NCI-H460 (cell line): ENCODE data around the gene ZPBP. TPM values are rescaled to one million over a fixed set of nuclear protein-coding genes. Genes with fewer than 3 reads are reported as not detected.
"Not testable (repeated sequence)": the region's sequence is repeated elsewhere in the genome, so short reads cannot be mapped to it uniquely, and the experiment has no call there.

ENCODE experiments used
- DNase-seq: peaks from one replicate; pipeline ENCODE4 v3.0.0-alpha.2; 2016; ENCODE audit warnings: low read depth; ENCODE audit errors: extremely low read depth
- total RNA-seq: library from RNA; depleted of rRNA; stranded (reverse); fragments of >200 nt; shearing (Covaris generic); gene quantifications from 2 replicates; pipeline ENCODE4 v1.2.3, GENCODE V29; 2014

Gene ZPBP
- total RNA-seq, 1 experiment from 2014 or later, result not detected

- no peak for DNase-seq
Measured at GRCh38 chr7:50056131-50056530, 36.9 kb downstream of the ZPBP start.

GRCh38 chr7:50047716-50048115 lies 45.3 kb downstream of the ZPBP start:
- no peak for DNase-seq

DNA sequence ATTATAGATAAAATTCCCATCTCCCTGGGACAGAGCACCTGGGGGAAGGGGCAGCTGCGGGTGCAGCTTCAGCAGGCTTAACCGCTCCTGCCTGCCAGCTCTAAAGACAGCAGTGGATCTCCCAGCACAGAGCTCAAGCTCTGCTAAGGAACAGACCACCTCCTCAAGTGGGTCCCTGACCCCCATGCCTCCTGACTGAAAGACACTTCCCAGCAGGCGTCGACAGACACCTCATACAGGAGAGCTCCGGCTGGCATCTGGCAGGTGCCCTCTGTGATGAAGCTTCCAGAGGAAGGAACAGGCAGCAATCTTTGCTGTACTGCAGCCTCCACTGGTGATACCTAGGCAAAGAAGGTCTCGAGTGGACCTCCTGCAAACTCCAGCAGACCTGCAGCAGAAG lies 51.9 kb downstream of the ZPBP start:
- not testable (repeated sequence) for DNase-seq

GRCh38 chr7:50037086-50037485 lies 56.0 kb downstream of the ZPBP start:
- no peak for DNase-seq

- DNase-seq, result no peak
Measured at GRCh38 chr7:50022991-50023390, 70.1 kb downstream of the ZPBP start.

GRCh38 chr7:50022451-50022850 lies 70.6 kb downstream of the ZPBP start:
- no peak for DNase-seq

GRCh38 chr7:49995681-49996080 lies 97.4 kb downstream of the ZPBP start:
- no peak for DNase-seq

GRCh38 chr7:49986191-49986590 lies 106.9 kb downstream of the ZPBP start:
- no peak for DNase-seq

DNA sequence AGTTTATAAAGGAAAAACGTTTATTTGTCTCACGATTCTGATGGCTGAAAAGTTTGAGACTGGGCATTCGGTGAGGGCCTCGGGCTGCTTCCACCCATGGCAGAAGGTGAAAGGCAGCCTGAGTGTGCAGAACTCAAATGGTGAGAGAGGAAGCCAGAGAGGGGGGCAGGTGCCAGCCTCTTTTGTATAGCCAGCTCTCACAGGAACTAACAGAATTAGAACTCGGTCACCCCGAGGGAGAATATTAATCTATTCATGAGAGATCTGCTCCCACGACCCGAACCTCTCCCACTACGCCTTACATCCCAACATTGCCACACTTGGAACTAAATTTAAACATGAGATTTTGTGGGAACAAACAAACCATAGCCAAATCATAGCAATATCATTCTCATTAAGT lies 112.6 kb downstream of the ZPBP start:
- DNase-seq, result no peak

GRCh38 chr7:49976238-49976637 lies 116.8 kb downstream of the ZPBP start:
- DNase-seq, result no peak

DNA sequence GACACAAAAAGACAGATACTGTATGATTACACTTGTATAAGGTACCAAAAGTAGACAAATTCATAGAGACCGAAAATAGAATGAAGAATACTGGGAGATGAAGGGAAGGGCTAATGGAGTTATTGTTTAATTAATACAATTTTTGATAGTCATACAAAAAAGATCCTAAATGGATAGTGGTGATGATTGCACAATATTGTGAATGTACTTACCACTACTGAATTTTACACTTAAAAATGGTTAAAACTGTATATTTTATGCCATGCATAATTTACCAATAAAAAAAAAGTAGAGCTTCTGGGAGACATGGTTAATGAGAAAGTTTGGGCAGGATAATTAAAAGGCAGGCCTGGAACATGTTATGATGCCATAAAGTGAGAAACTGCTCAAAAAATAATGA lies 119.0 kb downstream of the ZPBP start:
- no peak for DNase-seq

DNA sequence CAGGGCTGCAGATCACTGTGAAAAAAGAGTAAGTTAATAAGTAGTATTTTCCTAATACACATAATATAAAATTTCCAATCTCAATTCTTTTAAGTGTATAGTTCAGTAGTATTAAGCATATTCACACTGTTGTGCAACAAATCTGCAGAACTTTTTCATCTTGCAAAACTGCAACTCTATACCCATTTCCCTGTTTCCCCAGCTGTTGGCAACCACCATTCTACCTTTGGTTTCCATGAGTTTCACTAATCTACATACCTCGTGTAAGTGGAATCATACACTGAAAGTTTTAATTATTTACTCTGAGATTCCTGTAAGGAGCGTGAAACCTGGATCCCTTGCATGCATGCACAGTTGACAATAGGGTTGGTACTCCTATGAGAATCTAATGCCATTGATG lies 155.4 kb downstream of the ZPBP start:
- no peak for DNase-seq

GRCh38 chr7:49931627-49932026 lies 161.4 kb downstream of the ZPBP start:
- no peak for DNase-seq

DNA sequence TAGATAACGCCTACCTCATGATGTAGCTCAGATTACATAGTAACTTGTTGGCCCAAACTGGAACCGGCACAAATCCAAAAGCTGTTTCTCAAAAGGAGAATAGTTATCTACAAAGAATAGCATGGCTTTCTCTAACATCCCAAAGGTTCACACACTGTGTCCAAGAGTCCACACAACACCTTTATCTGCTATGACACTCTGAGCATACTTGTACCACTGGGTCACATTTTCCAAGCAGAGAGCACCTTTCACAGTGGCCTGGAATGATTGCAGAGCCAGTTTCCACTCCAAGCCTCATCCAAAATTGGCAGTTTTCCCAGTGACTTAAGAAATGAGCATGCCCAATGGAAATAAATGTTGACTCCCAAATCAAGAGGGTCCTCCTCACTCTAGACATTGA lies 164.3 kb downstream of the ZPBP start:
- DNase-seq, result no peak

- DNase-seq, result no peak
Measured at GRCh38 chr7:49927631-49928030, 165.4 kb downstream of the ZPBP start.

GRCh38 chr7:49926720-49927119 lies 166.3 kb downstream of the ZPBP start:
- DNase-seq, result no peak

- no peak for DNase-seq
Measured at GRCh38 chr7:49911909-49912308, 181.1 kb downstream of the ZPBP start.

GRCh38 chr7:49894543-49894942 lies 198.5 kb downstream of the ZPBP start:
- no peak for DNase-seq

DNA sequence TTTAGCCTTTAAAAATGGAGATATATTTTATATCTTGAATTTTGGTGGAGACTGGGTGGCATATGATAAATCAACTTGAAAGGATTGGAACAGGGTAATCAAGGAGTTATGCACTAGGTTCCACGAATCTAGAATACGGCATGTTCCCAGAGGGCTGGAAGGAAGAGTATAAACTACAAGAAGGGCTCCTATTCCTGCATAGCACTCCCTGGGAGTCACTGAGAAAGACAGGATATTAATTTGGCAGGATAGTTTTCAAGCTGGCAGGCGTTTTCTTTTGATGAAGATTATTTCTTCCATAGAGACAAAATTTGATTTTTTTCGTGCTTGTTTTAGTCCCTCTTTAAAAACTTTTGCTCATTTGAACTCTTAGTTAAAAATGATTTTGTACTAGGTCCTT lies 199.9 kb downstream of the ZPBP start:
- no peak for DNase-seq

- DNase-seq, result no peak
Measured at GRCh38 chr7:49892481-49892880, 200.6 kb downstream of the ZPBP start.
